ENCODE measurements around the gene ICAM3.

- TF ChIP-seq GATA3 (IDR thresholded peaks at IDR 0.05; ENCODE audit: low read depth, low read length) (no peak), GATA2 (IDR thresholded peaks at IDR 0.05; ENCODE audit: low read depth, low read length) (no peak)
Measured at GRCh38 chr19:10384580-10384979, 45.2 kb upstream of the ICAM3 start.

Measured in SH-SY5Y (cell line).